Measurements from ENCODE around the gene ZNF511. TPM values are rescaled to one million over a fixed set of nuclear protein-coding genes. Genes with fewer than 3 reads are reported as not detected.
A peak's percentile ranks its signal among the peaks of the same experiment; 100 is the strongest.

The ZNF511 gene
- total and polyA plus RNA-seq, 9 of the 15 experiments (the other 6 are each of a cell fraction or from before 2014, with no cell fraction given) = 0.61 to 69.3 (median 40.1) TPM

DNA sequence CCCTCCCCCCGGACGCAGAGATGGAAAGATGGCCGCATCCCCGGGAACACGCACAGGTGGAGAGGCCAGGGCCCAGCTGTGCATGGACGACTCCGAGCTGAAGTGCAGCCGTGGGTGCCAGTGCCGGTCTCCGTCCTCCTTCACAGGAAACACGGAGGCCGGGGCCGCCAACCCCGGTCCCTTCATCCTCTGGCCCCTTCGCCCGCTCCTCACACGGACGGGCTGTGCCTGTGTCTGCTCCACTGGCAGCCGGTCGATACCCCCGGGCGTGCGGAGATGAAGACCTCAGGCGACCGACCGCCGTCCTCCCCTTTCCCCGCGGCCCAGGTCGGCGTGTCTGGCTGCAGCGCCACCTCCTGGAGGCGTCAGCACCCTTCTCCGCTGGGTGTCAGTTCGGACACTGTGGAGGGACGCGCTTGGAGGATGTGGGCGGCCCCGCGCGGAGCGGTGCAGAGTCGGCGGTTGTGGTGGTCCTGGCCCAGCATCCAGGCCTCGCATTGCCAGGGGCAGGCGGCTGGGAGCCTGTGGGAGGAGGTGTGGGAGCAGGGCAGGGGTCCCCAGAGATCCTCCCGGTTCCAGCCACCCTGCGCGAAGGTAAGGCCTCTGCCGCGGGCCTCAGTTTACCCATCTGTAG is 9.9 kb downstream of the ZNF511 start (continued):
- TF ChIP-seq, protein P1, sequence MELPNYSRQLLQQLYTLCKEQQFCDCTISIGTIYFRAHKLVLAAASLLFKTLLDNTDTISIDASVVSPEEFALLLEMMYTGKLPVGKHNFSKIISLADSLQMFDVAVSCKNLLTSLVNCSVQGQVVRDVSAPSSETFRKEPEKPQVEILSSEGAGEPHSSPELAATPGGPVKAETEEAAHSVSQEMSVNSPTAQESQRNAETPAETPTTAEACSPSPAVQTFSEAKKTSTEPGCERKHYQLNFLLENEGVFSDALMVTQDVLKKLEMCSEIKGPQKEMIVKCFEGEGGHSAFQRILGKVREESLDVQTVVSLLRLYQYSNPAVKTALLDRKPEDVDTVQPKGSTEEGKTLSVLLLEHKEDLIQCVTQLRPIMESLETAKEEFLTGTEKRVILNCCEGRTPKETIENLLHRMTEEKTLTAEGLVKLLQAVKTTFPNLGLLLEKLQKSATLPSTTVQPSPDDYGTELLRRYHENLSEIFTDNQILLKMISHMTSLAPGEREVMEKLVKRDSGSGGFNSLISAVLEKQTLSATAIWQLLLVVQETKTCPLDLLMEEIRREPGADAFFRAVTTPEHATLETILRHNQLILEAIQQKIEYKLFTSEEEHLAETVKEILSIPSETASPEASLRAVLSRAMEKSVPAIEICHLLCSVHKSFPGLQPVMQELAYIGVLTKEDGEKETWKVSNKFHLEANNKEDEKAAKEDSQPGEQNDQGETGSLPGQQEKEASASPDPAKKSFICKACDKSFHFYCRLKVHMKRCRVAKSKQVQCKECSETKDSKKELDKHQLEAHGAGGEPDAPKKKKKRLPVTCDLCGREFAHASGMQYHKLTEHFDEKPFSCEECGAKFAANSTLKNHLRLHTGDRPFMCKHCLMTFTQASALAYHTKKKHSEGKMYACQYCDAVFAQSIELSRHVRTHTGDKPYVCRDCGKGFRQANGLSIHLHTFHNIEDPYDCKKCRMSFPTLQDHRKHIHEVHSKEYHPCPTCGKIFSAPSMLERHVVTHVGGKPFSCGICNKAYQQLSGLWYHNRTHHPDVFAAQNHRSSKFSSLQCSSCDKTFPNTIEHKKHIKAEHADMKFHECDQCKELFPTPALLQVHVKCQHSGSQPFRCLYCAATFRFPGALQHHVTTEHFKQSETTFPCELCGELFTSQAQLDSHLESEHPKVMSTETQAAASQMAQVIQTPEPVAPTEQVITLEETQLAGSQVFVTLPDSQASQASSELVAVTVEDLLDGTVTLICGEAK (IDR thresholded peaks at IDR 0.05) = no peak
- TF ChIP-seq, protein P1 (CRISPR knock-in tag; IDR thresholded peaks at IDR 0.05) = no peak
- TF ChIP-seq HNRNPH1 (optimal IDR thresholded peaks at IDR 0.05; ENCODE audit: low read depth, low read length) (no peak), BHLHE40 (IDR thresholded peaks at IDR 0.05; ENCODE audit: low read length) (peak; percentile 50; the same call in 1 of the 2 replicates), STAT5B (CRISPR knock-in tag; IDR thresholded peaks at IDR 0.05) (no peak), SAP30 (IDR thresholded peaks at IDR 0.05; ENCODE audit: borderline replicate concordance, insufficient read depth, low read depth, low read length, poor library complexity, severe bottlenecking) (no peak), JUN (IDR thresholded peaks at IDR 0.05; ENCODE audit: borderline replicate concordance, low read depth, low read length) (no peak), JUN (CRISPR knock-in tag; IDR thresholded peaks at IDR 0.05; ENCODE audit: borderline replicate concordance) (no peak), RBM22 (IDR thresholded peaks at IDR 0.05; ENCODE audit: low read depth, low read length, poor library complexity, severe bottlenecking) (no peak), MTA1 (IDR thresholded peaks at IDR 0.05; ENCODE audit: borderline replicate concordance) (no peak), ZNF408 (CRISPR knock-in tag; IDR thresholded peaks at IDR 0.05; ENCODE audit: low read depth) (no peak), TAL1 (IDR thresholded peaks at IDR 0.05) (no peak), ZNF445 (CRISPR knock-in tag; IDR thresholded peaks at IDR 0.05; ENCODE audit: low read depth) (no peak), SMAD4 (CRISPR knock-in tag; conservative IDR thresholded peaks at IDR 0.05) (peak; percentile 75), MYBL2 (IDR thresholded peaks at IDR 0.05; ENCODE audit: low read depth) (no peak), MYBL2 (CRISPR knock-in tag; IDR thresholded peaks at IDR 0.05; ENCODE audit: borderline replicate concordance) (no peak), ZZZ3 (IDR thresholded peaks at IDR 0.05) (no peak), ARNT (IDR thresholded peaks at IDR 0.05) (no peak)
- TF ChIP-seq, protein P2, sequence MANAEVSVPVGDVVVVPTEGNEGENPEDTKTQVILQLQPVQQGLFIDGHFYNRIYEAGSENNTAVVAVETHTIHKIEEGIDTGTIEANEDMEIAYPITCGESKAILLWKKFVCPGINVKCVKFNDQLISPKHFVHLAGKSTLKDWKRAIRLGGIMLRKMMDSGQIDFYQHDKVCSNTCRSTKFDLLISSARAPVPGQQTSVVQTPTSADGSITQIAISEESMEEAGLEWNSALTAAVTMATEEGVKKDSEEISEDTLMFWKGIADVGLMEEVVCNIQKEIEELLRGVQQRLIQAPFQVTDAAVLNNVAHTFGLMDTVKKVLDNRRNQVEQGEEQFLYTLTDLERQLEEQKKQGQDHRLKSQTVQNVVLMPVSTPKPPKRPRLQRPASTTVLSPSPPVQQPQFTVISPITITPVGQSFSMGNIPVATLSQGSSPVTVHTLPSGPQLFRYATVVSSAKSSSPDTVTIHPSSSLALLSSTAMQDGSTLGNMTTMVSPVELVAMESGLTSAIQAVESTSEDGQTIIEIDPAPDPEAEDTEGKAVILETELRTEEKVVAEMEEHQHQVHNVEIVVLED (CRISPR knock-in tag; IDR thresholded peaks at IDR 0.05) = 0 out of 2 replicates have a peak, but pooled peaks have one; percentile 36

All from K562 (cell line).